Activated CD4-positive, alpha-beta T cell treated with anti-CD3 and anti-CD28 coated beads, Interleukin-2, amount 50 U/mL, for 1 hour (primary cell): ENCODE measurements around the gene KLF9.

Source experiments
- DNase-seq: peaks from one replicate; pipeline ENCODE4 v3.0.0-alpha.2; 2020

KLF9 gene

GRCh38 chr9:70421272-70422180, 7.1 kb upstream of the KLF9 start:
- peak; percentile 29 for DNase-seq

DNA sequence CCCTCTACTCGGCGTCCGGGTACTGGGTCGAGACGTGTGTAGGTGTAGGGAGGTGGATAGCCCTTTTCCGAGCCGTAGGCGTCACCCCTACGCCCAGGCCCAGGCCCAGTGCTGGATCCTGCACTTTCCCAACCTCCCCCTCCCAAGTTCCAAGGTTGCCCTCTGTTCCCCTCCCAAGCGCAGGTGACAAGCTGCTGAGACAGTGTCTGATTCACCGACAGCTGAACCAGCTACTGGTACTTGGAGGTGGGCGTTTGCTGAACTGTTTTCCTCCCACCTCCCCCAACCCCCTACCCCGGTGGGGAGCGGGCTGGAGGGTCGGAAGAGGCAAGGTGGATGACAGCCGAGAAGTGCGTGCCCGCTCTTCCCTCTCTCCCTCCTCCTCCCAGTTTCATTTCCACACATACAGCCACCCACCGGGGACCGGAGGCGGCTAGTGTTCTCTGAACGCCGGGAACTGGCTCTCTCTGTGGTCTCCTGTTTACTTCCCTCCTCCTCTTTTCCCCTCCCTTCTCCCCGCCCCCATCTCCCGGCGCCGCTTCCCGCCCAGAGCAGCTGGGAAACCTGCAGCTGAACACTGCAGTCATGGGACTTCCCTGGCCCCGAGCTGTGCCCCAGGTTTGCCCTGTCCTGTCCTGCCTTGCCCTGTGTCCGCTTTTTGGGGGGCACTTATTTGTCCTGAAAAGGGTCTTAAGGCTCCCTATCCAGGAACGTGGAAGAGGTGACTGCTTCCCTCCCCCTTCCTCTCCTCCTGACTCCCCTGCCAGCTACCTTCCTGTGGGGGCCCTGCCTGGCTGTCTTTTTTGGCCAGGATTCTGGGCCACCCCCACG, 6.2 kb upstream of the KLF9 start:
- DNase-seq: no peak

DNA sequence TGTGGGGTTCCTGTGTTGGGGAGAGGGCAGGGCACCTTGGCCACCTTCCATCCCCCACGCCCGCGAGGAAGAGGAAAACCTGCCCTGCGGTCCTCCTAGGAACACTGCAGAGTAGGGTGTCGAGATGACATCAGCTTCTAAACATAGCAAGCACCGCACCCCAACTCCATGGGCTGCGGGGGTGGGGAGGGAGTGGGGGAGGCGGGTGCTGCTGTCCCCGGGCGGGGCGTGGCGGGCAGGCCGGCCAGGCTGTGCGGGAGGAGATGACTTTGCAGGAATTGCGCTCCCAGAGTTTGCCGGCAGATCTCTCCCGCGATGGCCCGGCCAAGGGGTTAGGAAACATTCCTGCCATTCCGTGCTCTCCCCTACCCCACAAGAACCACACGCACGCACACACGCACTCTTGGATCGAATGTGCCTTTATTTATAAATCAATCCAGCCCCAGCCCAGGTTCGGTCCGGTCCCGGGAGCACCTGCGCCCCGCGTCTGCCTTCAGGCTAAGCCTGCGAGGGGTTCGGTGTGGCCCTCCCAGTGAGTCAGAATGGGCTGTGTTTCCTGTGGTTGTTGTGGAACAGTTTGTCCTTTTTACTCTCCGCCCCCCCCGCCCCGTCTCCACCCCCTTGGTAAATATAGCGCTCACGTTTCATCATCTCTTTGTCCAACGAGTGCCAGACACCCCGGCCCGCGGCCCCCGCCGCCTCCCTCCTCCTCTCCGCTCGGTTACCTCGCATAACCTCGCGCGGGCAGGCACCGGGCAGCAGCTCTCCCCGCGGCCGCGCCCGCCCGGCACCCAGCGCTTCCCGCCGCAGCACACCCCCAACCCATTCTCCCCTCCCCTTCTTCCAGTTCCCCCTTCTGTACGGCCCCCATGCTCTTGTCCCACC, 5.3 kb upstream of the KLF9 start:
- peak; percentile 89 for DNase-seq

DNA sequence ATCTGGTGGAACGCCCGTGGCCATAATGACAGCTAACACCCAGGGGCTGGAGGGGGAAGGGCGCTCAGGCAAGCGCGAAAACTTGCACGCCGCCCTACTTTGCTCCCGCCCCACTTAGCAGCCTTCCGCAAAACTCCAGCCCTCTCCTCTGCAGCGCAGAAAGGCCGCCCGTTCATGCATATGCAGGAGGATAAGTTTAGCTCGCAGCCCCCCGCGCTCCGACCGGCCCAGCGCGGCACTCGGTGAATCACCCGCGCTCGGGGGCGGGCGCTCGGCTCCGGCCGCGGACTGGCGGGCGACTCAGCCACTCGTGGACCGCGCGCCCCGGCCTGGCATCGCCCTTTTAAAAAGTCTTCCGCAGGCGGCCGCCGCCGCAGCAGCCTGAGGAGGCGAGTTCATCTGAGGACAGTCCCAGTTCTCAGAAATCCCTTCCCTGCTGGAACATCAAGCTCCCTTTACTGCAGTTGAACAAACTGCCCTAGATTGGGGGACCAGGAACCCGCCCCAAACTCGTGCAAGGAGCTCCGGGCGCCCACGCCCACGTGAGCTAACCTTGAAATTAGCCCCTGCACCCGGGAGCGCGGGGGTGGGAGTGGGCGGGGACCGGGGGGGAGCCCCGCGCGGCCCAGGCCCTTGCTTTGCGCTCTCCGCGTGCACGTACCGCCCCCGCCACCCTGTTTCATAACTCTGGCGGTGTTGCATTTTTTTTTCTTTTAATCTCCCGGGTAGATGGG, 4.5 kb upstream of the KLF9 start:
- peak; percentile 77 for DNase-seq

GRCh38 chr9:70415476-70415875, 1.0 kb upstream of the KLF9 start:
- no peak for DNase-seq

- no peak for DNase-seq
These were observed 584 bp upstream of the KLF9 start for GRCh38 chr9:70415041-70415440.

DNA sequence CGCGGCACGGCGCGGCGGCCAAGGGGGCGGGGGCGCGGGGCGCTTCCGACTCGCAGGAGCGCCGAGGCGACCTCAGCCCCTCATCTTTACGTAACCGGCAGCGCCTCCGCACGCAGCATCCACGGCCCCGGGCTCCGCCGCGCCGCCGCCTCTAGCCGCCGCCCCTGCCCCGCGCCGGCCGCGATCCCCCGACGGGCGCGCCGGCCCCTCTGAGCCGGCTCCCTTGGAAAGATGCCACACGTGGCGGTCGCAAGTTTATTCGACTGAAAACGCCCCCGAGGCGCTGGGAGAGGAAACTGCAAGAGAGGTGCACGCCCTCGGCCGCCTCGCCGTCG, 1.0 kb downstream of the KLF9 start:
- DNase-seq: peak; percentile 67

DNA sequence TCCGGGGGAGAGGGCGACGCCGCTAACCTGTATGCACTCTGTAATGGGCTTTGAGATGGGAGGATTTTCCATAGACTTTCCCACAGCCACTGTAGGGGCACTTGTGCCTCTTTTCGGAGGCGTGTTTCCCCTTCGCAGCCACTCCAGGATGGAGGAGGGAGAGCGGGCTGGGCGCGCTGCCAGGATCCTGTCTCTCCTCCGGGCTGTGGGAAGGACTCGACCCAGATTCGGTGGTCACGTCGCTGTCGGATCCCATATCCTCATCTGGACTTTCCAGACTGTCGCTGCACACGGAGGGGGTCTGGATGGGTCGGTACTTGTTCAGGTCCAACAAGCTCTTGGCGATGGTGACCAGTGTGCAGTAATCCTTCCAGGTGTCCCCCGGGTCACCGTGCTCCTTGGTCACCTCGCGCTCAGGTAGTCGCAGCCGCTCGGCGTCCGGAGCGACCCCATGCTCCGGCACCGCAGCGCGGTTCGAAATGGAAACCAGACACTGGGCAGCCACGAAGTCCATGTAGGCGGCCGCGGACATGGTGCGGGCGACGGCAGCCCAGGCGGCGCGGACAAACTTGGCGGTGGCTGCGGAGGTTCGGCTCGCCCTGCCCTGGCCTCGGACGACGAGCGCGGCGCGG, 1.5 kb downstream of the KLF9 start:
- peak; percentile 43 for DNase-seq

DNA sequence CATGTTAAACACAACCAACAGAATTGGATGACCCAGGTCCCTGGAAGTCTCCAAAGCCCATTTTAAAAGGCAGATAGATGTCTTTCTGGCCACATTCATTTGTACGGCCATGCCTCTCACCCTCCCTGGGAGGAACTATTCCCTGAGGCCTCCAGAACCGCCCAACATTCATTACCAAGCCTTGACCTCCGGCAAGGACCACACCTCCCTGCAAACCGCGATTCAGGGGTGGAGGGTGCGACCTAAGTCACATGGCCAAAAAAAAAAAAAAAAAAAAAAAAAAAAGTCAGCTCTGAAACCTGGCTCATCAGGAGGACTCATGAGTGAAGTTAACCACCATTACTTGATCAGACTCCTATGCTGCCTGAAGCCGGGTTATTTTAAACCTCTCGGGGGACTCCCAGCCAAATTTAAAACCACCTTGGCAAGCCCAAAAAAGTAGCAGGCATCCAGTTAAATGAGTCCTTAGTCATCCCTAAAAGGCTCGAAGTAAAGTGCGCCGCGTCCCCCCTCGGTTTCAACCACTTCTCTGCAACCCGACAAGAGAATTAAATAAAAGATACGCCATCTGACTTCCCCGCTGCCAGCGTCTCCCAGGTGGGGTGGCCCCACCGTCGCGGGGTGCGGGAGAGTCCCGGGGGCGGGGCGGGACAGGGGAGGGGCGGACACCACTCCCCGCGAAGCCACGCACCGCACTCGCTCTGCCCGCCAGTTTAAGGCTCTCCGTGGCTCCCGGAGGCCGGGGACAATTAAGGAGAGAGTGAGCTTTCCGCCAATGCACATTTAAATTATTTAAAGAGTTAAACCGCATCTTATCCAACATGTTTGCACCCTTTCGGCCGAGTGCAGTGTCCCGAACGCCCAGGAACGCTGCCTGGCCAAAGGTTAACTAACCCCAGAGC, 2.3 kb downstream of the KLF9 start:
- DNase-seq: peak; percentile 73

GRCh38 chr9:70411121-70411929, 3.1 kb downstream of the KLF9 start:
- peak; percentile 42 for DNase-seq

- no peak for DNase-seq
These were observed 4.1 kb downstream of the KLF9 start for GRCh38 chr9:70410368-70410767.

GRCh38 chr9:70409800-70410199, 4.7 kb downstream of the KLF9 start:
- DNase-seq: no peak

GRCh38 chr9:70409280-70409679, 5.2 kb downstream of the KLF9 start:
- no peak for DNase-seq

DNA sequence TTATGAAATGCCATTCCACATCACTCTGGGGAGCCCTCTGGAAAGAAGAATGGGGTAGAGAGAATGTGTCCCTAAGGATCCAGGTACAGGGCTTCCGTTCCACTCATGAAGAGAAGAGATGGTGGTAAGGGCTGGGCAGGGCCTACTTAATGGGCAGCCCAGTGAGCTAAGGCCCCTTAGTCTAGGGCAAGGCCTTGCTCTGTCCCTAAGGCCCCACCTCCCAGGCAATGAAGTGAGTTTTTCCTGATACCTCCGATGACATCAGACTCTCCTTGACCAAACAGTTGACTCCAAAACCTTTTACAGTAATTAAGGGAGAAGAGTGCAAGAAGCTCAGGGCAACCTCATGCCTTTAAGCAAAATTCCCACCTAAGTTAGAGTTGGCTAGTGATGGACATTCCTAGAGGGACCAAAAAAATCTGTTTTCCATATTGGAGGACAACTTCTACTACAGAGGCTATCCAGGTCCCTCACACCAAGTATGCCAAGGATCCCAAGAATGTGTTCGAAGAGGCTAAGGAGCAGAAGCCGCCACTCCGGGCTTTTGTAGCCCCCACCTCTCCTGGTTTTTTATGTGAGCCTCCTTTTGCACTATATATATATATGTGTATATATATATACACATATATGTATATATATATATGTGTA, 5.9 kb downstream of the KLF9 start:
- DNase-seq: no peak

DNA sequence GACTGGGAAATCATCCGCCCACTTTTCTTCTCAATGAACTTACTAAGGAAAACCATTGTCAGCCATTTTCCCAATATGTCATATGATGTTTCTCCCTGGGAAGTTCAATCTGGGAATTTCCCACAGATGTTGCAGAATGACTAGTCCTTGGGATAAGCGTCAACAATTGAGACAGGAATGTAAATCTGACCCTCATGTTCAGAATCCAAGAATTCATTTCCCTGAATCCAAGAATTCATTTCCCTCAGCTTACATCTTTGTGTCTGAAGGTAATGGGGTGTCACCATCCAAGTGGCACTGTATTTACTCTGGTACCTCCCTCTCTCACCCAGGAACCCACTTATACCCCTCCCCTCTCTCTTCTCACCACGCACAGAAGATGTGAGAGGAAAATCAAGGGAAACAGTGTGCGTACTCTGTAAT, 7.4 kb downstream of the KLF9 start:
- no peak for DNase-seq

- DNase-seq: no peak
These were observed 8.0 kb downstream of the KLF9 start for GRCh38 chr9:70406434-70406862.

DNA sequence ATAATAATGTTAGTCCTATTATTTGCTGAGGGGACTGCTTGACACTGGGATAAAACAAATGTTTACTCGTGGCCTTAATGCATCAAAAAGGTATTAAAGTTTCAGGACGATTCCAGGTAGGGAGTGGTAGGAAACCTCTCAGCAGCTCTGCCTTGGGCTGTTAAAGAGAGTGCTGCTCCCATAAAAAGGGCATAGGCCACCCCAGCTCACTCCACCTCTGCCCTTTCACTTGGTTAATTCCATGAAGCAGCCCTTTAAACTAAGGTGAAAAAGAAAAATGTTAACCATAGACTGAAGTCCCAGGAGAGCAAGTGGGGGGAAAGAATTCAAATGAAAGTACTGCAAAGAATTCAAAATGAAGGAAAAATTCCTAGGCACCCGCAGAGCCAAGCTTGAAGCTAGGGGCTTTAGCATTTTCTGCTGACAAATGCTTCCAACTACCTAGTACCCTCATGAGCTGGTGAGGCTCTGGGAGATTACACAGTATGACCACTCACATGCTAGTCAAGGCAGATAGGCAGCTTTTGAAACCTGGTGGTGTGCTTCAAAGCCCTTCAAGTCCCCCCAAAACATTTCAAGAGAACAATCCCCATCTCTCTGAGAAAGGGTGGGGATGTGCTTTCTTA, 8.5 kb downstream of the KLF9 start:
- DNase-seq: no peak

DNA sequence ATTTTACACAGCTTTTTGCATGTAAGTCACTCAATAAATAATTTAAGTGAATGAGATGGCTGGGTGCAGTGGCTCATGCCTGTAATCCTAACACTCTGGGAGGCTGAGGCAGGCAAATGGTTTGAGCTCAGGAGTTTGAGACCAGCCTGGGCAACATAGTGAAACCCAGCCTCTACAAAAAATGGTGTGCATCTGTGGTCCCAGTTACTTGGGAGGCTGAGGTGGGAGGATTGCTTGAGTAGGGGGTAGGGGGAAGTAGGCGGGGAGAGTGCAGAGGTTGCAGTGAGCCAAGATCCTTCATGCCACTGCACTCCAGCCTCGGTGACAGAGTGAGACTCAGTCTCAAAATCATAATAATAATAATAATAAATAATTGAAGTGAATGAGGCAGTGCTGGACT, 10.2 kb downstream of the KLF9 start:
- no peak for DNase-seq

- no peak for DNase-seq
These were observed 10.8 kb downstream of the KLF9 start for GRCh38 chr9:70403618-70404025.
